Posterior vena cava (tissue), 2 donors: ENCODE measurements around the gene THADA. TPM values are rescaled to one million over a fixed set of nuclear protein-coding genes. Genes with fewer than 3 reads are reported as not detected.
"Not testable (repeated sequence)": the region's sequence is repeated elsewhere in the genome, so short reads cannot be mapped to it uniquely, and the experiment has no call there.

Source experiments
- DNase-seq: peaks from one replicate; pipeline ENCODE4 v3.0.0-alpha.2; 2020; ENCODE audit warnings: low spot score
- intact Hi-C, 2 donors: fragments of 100-400 bp; cut with DNase I; formaldehyde crosslinking; loops; one replicate each; pipeline versions ENCODE4 v1.14.1 to v1.14.2; 2022 to 2023
- total RNA-seq, 2 donors: library from RNA; stranded (reverse); fragmentation: NEBNext Ultra II Directional; extraction: Animal tissue kit (Norgen Biotek cat#: 25700); gene quantifications; one replicate each; pipeline ENCODE4 v1.2.1, GENCODE V29; 2021
- donor health status: DM: yes; HTN: yes; CAD: no.
- donor health status: DM: yes; HTN: yes; CAD: no.

Gene THADA
- total RNA-seq, 2 donors from 2014 or later: 29.9 to 30.7 TPM

DNA sequence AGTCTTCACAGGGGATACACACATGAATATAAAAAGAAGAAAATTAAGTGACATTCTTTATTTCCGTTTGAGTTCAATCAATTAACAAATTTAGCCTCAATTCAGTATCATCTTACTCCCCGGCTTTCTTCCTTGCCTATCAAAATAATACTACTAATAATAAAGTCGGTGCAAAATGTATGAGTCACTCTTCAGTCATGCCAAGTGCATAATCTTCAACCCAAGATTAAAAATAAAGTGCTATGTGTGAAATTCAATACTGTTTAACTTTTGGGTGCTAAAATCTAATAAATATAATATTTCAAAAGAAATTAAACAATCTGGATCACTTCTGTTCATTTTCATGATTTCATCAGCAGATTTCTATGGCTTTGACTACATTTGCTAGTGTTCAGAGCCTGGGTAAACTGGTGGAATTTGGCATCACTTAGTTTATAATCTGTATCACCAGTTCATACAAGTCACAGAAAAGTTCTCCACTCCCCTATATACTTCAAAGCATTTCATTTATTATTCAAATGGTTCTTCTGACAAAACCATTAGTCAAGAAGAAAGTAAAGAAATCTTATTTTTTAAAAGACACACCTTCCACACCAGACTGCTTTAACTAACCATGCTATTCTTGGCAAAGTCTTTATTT, 183.6 kb downstream of the THADA start:
- DNase-seq: no peak
- intact Hi-C loops: loop anchor here (5.0 to 10.0 kb wide), 2 partner anchors 50 to 53 kb away; no protein-coding TSS in a partner anchor

DNA sequence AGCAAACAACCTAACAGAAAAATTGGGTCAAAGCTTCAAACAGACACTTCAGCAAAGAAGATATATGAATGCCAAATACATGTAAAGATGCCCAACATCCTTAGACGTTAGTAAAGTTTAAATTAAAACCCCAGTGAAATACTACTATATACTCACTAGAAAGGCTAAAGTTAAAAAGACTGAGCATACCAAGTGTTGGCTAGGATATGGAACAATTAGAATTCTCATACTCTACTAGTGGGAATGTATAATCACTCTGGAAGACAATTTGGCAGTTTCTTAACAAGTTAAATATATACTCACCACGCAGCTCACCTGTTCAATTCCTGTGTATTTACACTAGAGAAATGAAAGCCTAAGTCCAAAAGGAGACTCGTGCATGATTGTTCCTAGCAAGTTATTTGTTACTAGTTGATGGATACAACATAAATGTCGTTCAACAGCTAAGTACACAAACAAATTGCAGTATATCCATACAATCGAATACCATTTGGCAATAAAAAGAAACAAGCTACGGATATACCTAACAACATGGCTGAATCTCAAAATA, 185.7 kb downstream of the THADA start:
- intact Hi-C loops: loop anchor here (5.0 to 10.0 kb wide), 2 partner anchors 52 to 55 kb away; no protein-coding TSS in a partner anchor
- DNase-seq: no peak

- DNase-seq: no peak
- intact Hi-C loops: loop anchor here in 1 of 2 donors (10.0 kb wide), 1 partner anchor 434 kb away; no protein-coding TSS in a partner anchor
Observed at GRCh38 chr2:43408407-43409160, 187.3 kb downstream of the THADA start.

- DNase-seq: no peak
Observed at GRCh38 chr2:43407935-43408334, 187.9 kb downstream of the THADA start.

DNA sequence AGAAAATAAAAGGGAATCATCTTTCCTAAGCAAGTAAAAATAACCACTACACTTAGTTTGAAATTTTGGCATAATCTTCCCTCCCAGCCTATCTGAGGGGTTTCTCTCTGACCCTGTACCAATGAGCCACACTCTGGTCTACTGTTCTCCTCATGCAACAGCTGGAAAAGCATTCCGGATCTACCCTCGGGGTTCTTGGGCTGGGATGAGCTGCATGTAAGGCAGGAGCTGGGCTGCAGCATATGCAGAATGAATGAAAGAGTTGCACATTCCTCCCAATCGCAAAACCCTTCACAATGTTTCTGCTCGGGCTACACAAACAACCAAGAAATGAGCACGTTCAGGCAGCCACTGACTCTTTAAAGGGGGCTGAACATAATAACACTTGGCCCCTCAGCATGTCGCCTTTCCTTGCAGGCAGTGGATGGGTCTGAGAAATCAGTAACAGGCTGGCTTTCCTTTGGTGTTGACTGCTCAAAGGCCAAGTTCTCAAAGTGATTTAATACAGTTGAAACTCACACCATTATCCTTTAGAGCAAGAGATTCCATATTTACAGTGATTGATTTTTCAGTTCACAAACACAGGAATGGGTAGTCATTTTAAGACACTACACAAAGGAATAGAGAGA, 189.1 kb downstream of the THADA start:
- no peak for DNase-seq
- intact Hi-C loops: loop anchor here in 1 of 2 donors (10.0 kb wide), 1 partner anchor 432 kb away; no protein-coding TSS in a partner anchor

More at GRCh38 chr2:43407935-43408334, 187.9 kb downstream of the THADA start:
- intact Hi-C loops: loop anchor here in 1 of 2 donors (10.0 kb wide), 1 partner anchor 433 kb away; no protein-coding TSS in a partner anchor

DNA sequence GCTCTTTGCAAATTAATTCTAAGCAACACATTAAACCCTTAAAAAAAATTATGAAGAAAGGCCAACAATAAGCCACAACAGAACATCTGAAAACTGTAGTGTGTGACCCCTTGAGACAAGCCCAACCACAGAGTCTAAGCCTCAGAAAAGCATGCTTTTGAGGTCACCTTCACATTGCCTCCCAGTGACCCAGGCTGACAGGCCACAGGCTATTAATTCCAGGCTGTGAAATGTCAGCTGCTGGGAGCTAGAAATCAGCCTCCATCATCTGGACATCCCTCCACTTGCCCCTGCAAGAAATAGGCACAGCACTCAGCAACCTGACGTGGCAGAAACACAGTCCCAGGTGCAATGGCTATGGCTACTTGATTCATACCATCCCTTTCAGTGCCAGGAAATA, 190.0 kb downstream of the THADA start:
- no peak for DNase-seq
- intact Hi-C loops: loop anchor here in 1 of 2 donors (10.0 kb wide), 1 partner anchor 431 kb away; no protein-coding TSS in a partner anchor

GRCh38 chr2:43402452-43402937, 193.3 kb downstream of the THADA start:
- DNase-seq: no peak
- intact Hi-C loops: loop anchor here (1.0 to 10.0 kb wide), 2 partner anchors 138 to 428 kb away; no protein-coding TSS in a partner anchor

DNA sequence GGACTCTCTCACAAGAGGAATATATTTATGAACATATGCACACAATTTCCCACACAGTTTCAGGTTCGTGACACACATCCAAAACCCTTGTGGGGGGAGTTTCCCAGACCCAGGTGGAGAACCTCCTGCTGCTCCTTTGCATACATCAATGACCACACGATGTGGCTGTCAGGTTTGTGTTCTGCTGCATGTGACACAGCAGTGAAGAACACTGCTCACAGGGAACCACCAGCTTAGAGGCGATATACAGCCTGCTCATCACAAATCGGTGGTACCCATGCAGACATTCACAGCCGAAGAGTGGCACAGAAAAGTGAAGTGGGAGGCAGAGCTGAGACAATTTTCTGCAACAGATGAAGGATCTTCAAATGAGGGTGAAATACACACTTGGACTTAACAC, 193.8 kb downstream of the THADA start:
- no peak for DNase-seq
- intact Hi-C loops: loop anchor here (1.0 to 10.0 kb wide), 2 partner anchors 138 to 427 kb away; no protein-coding TSS in a partner anchor

DNA sequence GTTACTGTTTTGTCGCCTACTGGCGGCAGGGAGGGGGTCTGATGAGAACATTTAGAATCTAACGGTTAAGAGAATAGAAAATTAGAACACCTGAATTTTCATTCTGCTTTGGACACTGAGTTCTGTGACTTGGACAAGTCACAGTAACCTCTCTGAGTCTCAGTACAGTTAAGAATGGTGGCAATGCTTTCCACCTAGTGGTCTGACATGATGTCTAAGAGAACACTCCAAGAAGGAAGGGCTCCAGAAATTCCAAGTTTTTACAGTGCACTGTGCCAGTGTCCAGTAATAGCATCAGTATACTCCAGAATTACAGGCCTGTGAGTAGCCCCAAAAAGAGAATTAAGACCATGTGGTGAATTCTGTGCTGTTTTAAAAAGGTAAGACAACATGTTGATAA, 195.3 kb downstream of the THADA start:
- DNase-seq: no peak
- intact Hi-C loops: loop anchor here in 1 of 2 donors (10.0 kb wide), 1 partner anchor 426 kb away; no protein-coding TSS in a partner anchor

DNA sequence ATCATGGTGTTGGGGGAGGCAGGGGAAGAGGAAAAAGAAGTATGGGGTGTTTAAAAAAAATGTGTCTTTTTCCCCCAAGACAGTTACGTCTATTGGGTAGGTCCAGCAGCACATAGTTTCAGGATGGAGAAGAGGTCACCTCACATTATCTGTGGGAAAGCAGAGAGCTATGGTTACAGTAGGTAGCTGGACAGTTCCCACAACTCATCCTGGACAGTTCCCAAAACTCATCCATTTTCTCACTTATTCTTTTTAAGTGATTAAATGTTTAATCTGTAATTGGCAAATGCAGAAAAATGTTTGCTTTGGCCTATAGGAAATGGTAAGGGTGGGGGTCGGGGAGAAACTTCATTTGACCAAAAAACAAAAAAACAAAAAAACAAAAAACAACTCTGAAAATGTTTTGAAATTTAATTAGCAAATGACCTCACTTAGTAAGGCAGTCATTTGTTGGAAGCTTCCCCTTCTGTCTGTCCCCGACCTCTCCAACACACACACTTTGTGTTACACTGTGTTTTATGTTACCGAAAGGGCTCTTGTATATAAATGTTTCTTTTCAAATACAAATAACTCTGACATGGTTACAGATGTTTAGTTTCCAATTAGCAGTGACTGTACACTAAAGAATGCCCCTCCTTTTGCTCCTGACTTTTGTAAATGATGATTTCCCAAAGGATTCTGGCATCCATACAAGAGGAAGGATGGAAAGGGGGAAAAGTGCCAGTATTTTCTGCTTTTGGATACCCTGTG, 196.1 kb downstream of the THADA start:
- no peak for DNase-seq
- intact Hi-C loops: loop anchor here in 1 of 2 donors (10.0 kb wide), 1 partner anchor 425 kb away; no protein-coding TSS in a partner anchor

- intact Hi-C loops: no loop called here
- no peak for DNase-seq
Observed at GRCh38 chr2:43399098-43399497, 196.7 kb downstream of the THADA start.

GRCh38 chr2:43397821-43398220, 198.0 kb downstream of the THADA start:
- DNase-seq: no peak
- intact Hi-C loops: no loop called here

- no peak for DNase-seq
- intact Hi-C loops: no loop called here
Observed at GRCh38 chr2:43397411-43397810, 198.4 kb downstream of the THADA start.

GRCh38 chr2:43396344-43396743, 199.5 kb downstream of the THADA start:
- DNase-seq, intact Hi-C loops: not testable (repeated sequence)

DNA sequence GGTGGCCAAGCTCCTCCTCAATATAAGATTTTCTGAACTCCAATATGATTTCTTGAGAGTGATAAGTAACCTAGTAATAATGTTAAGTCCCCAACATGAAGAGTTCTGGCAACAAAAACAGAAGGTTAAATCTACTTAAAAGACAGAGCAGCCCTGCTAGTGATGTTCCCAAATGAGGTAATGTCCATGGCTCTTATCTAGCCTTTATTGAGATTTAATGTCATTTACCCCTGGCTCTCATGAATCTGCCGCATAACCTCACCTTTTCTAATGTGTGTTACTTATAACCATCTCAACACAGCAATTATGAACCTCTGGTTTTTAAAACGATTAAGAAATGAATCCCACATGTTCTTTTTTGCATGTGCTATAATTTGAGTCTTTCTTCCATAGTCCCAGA, 201.9 kb downstream of the THADA start:
- intact Hi-C loops: no loop called here
- DNase-seq: no peak

DNA sequence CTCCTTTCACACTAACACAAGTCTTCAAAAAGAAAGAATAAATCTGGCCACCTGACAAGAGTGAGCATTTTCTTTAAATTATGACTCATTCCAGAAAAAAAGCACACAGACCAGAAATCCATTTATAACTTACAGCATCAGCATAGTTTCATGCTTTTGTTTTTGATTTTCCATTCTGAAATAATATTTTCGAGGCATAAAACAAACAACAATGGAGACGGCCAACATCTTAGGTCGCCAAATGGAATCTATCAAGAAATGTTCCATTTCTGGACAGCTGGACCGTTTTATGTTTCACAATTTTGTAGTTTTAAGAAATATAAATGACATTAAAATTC, 204.0 kb downstream of the THADA start:
- DNase-seq: no peak
- intact Hi-C loops: no loop called here

GRCh38 chr2:43391201-43391877, 204.5 kb downstream of the THADA start:
- no peak for DNase-seq
- intact Hi-C loops: no loop called here
